ENCODE results near the gene MRPL40. TPM values are rescaled to one million over a fixed set of nuclear protein-coding genes. Genes with fewer than 3 reads are reported as not detected.

The MRPL40 gene
- total and polyA plus RNA-seq, 2 of the 13 experiments (the other 11 are each of a cell fraction or from before 2014, with no cell fraction given): 42.7 to 79.7 TPM

DNA sequence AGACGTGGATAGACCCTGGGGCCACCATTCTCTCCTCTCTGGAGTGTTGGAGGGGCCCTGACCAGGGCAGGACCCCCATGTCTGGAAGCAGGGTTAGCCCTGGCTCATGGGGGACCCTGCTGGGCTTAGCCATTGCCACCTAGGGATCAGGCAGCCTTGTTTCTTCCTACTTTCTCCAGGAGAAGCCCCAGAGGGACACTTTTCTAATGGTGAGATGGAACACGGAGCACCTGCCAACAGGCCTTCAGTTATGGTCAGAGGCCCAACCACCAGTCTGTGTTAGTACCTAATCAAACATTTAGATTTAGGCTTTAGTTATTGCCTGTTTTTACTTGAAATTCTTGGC is 17.1 kb downstream of the MRPL40 start:
- ChIA-PET CTCF (ENCODE audit: low intra/inter-chr PET ratio, low total read pairs) (no interaction called here), POLR2A (no interaction called here)
- no peak for TF ChIP-seq POLR2AphosphoS2 (IDR thresholded peaks at IDR 0.05; ENCODE audit: low read depth, low read length)
- TF ChIP-seq ZNF784 (CRISPR knock-in tag; IDR thresholded peaks at IDR 0.05; ENCODE audit: borderline replicate concordance): no peak
- TF ChIP-seq GATAD1 (CRISPR knock-in tag; IDR thresholded peaks at IDR 0.05): no peak
- TF ChIP-seq, protein P1, sequence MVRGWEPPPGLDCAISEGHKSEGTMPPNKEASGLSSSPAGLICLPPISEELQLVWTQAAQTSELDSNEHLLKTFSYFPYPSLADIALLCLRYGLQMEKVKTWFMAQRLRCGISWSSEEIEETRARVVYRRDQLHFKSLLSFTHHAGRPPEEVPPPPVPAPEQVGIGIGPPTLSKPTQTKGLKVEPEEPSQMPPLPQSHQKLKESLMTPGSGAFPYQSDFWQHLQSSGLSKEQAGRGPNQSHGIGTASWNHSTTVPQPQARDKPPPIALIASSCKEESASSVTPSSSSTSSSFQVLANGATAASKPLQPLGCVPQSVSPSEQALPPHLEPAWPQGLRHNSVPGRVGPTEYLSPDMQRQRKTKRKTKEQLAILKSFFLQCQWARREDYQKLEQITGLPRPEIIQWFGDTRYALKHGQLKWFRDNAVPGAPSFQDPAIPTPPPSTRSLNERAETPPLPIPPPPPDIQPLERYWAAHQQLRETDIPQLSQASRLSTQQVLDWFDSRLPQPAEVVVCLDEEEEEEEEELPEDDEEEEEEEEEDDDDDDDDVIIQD (CRISPR knock-in tag; IDR thresholded peaks at IDR 0.05; ENCODE audit: low read depth): no peak
- no peak for TF ChIP-seq NCOA1 (CRISPR knock-in tag; IDR thresholded peaks at IDR 0.05)
- TF ChIP-seq STAG1 (CRISPR knock-in tag; IDR thresholded peaks at IDR 0.05): no peak
- TF ChIP-seq ZNF773 (CRISPR knock-in tag; IDR thresholded peaks at IDR 0.05; ENCODE audit: borderline replicate concordance): no peak
- H3K4me2 ChIP-seq (ENCODE audit: low read depth, low read length): no peak overlapping the region
- intact Hi-C loops (cut with micrococcal nuclease; ENCODE audit: unreplicated experiment): no loop called here
- no peak for FAIRE-seq
- no peak overlapping the region for H3K9ac ChIP-seq (ENCODE audit: insufficient read depth, low read depth, low read length)
- no peaks in the 10 kb centered on the region for H4K20me1 ChIP-seq (ENCODE audit: insufficient read depth, low read length)
- peaks cover 40% of the 10 kb centered on the region for H3K4me1 ChIP-seq (ENCODE audit: insufficient read depth, low read length)
- 88% methylated on average over 1 of the region's 2 CpGs for WGBS (ENCODE audit: low lambda C conversion rate)
- H3K36me3 ChIP-seq (replicated peaks in 1 of 2; ENCODE audit: control insufficient read depth in 1 of 2, insufficient read depth in 2 of 2, low read length in 2 of 2): peaks cover 7 to 43% of the 10 kb centered on the region in 2 experiments; a peak in 4 of 5 replicates
- H3K79me2 ChIP-seq (ENCODE audit: insufficient read depth, low read length): peaks cover 30% of the 10 kb centered on the region
- DNase-seq (ENCODE audit: low spot score): no peak
- no peak for ATAC-seq
- in situ Hi-C loops (cut with HindIII; ENCODE audit: extremely low pct_ligation_motif_present, low pct_unique_long_range_greater_than_20kb): no loop called here
- no peak overlapping the region for H2AFZ ChIP-seq (ENCODE audit: low read length)
- no peaks in the 10 kb centered on the region; a peak in 1 of 5 replicates for H3K27me3 ChIP-seq (ENCODE audit: control insufficient read depth in 1 of 2, insufficient read depth in 2 of 2, low read length in 2 of 2)
- no peak overlapping the region for H3K27ac ChIP-seq (ENCODE audit: extremely low read length, insufficient read depth, low read length)
- no peak overlapping the region for H3K4me3 ChIP-seq (replicated peaks in 1 of 3; ENCODE audit: insufficient read depth in 1 of 3, low read depth in 2 of 3, low read length in 3 of 3)
- no TSS peak for BruUV-seq (replicated peaks)
- no peaks in the 10 kb centered on the region for H3K9me3 ChIP-seq (ENCODE audit: low read length)
